B cell (primary cell): Measurements from ENCODE around the gene SLC30A2. TPM values are rescaled to one million over a fixed set of nuclear protein-coding genes. Genes with fewer than 3 reads are reported as not detected.

Experiments used
- ATAC-seq: fragments of 200-7000 bp; cut with Tn5 transposase; one replicate; pipeline ENCODE4 v1.10.0; 2021; ENCODE audit warnings: low read depth, mild to moderate bottlenecking, moderate number of reproducible peaks, moderate library complexity
- CTCF ChIA-PET: fragments of 350-600 bp; sonication (Branson Sonifier 250); formaldehyde crosslinking; loops from one replicate; lab custom pipeline; 2021; ENCODE audit warnings: antibody characterized with exemption, inconsistent platforms; lab: Charles Lee
- POLR2A ChIA-PET: fragments of 350-600 bp; sonication (Branson Sonifier 250); formaldehyde crosslinking; loops from one replicate; lab custom pipeline; 2021; ENCODE audit warnings: antibody characterized with exemption; lab: Charles Lee
- DNase-seq: peaks from one replicate; pipeline ENCODE4 v3.0.0; 2013
- H2AFZ ChIP-seq: 2 replicates; pipeline ENCODE4 v1.6.1; 2012; ENCODE audit warnings: mild to moderate bottlenecking, low read depth, low read length; ENCODE audit not compliant: insufficient read depth, poor library complexity, severe bottlenecking
- H3K27ac ChIP-seq, 2 donors: 1 replicate in 1 of 2; 2 replicates in 1 of 2; pipeline ENCODE4 v1.5.1; 2012 to 2013; ENCODE audit warnings: low read length in 2 of 2, mild to moderate bottlenecking in 2 of 2, moderate library complexity in 1 of 2
- H3K27me3 ChIP-seq, 4 experiments: fragments of 200-600 bp in 1 of 4; sonication (generic) in 1 of 4; replicated peaks in 1 of 4; 1 replicate in 2 of 4; 2 replicates in 2 of 4; pipeline versions ENCODE4 v1.6.1 to v1.7.0; 2013 to 2016; ENCODE audit warnings: low read length in 3 of 4, mild to moderate bottlenecking in 2 of 4, mixed read lengths in 1 of 4, moderate library complexity in 1 of 4; ENCODE audit not compliant: insufficient read depth in 4 of 4, control insufficient read depth in 3 of 4; ENCODE audit errors: control extremely low read depth in 1 of 4
- H3K36me3 ChIP-seq, 2 experiments: replicated peaks in 1 of 2; 1 replicate in 1 of 2; 2 replicates in 1 of 2; pipeline versions ENCODE4 v1.6.1 to v1.7.1; 2013; ENCODE audit warnings: low read length in 1 of 2; ENCODE audit not compliant: insufficient read depth in 2 of 2, control insufficient read depth in 1 of 2; ENCODE audit errors: control extremely low read depth in 1 of 2, extremely low read depth in 1 of 2
- H3K4me1 ChIP-seq, 2 donors: fragments of 200-600 bp in 1 of 2; sonication (generic) in 1 of 2; 1 replicate in 1 of 2; 2 replicates in 1 of 2; pipeline versions ENCODE4 v1.5.1 to v1.6.1; 2013 to 2017; ENCODE audit warnings: low read length in 2 of 2; ENCODE audit not compliant: control insufficient read depth in 2 of 2, insufficient read depth in 2 of 2
- H3K4me2 ChIP-seq: replicated peaks from 2 replicates; pipeline ENCODE3; 2012; ENCODE audit warnings: mild to moderate bottlenecking, low read depth, low read length; ENCODE audit not compliant: poor library complexity, severe bottlenecking
- H3K4me3 ChIP-seq, 5 experiments: fragments of 200-600 bp in 1 of 5; sonication (generic) in 1 of 5; 1 replicate in 3 of 5; 2 replicates in 2 of 5; pipeline versions ENCODE4 v1.5.1 to v1.7.0; 2011 to 2016; ENCODE audit warnings: low read length in 4 of 5, mild to moderate bottlenecking in 4 of 5, low read depth in 2 of 5, control low read depth in 1 of 5, moderate library complexity in 1 of 5; ENCODE audit not compliant: insufficient read depth in 1 of 5; ENCODE audit errors: control extremely low read depth in 1 of 5, extremely low read depth in 1 of 5
- H3K79me2 ChIP-seq: fragments of 200-600 bp; sonication (generic); one replicate; pipeline ENCODE4 v1.6.0; 2016; ENCODE audit warnings: low read length; ENCODE audit not compliant: control insufficient read depth, insufficient read depth
- H3K9ac ChIP-seq: fragments of 200-600 bp; sonication (generic); 2 replicates; pipeline ENCODE4 v1.6.1; 2017; ENCODE audit warnings: mild to moderate bottlenecking, low read length, moderate library complexity
- H3K9me3 ChIP-seq, 3 donors: one replicate each; pipeline versions ENCODE4 v1.6.1 to v1.7.1; 2013; ENCODE audit warnings: low read length in 2 of 3; ENCODE audit not compliant: control insufficient read depth in 2 of 3, insufficient read depth in 1 of 3; ENCODE audit errors: control extremely low read depth in 1 of 3
- H4K20me1 ChIP-seq: 2 replicates; pipeline ENCODE4 v1.6.0; 2012; ENCODE audit warnings: mild to moderate bottlenecking, low read length; ENCODE audit not compliant: insufficient read depth, control insufficient read depth, poor library complexity, severe bottlenecking
- H3K27ac Mint-ChIP-seq: one replicate; pipeline ENCODE4 v1.8.0; 2021; ENCODE audit warnings: mixed read lengths
- H3K27me3 Mint-ChIP-seq: one replicate; pipeline ENCODE4 v1.8.0; 2021; ENCODE audit warnings: mixed read lengths
- H3K4me1 Mint-ChIP-seq: one replicate; pipeline ENCODE4 v1.8.0; 2021; ENCODE audit warnings: mixed read lengths
- H3K4me3 Mint-ChIP-seq: one replicate; pipeline ENCODE4 v1.8.0; 2021; ENCODE audit warnings: mixed read lengths
- H3K9me3 Mint-ChIP-seq: one replicate; pipeline ENCODE4 v1.8.0; 2022; ENCODE audit warnings: mixed read lengths; ENCODE audit not compliant: insufficient read depth
- EZH2 ChIP-seq: IDR thresholded peaks from 2 replicates; pipeline ENCODE4 v1.6.1; 2012; ENCODE audit warnings: borderline replicate concordance, low read depth, mild to moderate bottlenecking, moderate library complexity, low read length; ENCODE audit not compliant: insufficient read depth, poor library complexity, severe bottlenecking
- WGBS: methylation state at CpG from one replicate; pipeline ENCODE4 v1.1.5; 2013; ENCODE audit warnings: missing lambda C conversion rate; ENCODE audit not compliant: insufficient coverage; 5-methylcytosine and 5-hydroxymethylcytosine counted together
- intact Hi-C: fragments of 100-400 bp; cut with micrococcal nuclease; formaldehyde crosslinking; loops from one replicate; pipeline ENCODE4 v1.10.0; 2022
- polyA plus RNA-seq: library from polyadenylated mRNA; depleted of rRNA; stranded (reverse); fragments of >200 nt; gene quantifications from 2 replicates; pipeline ENCODE4 v1.2.3, GENCODE V29; 2012
- total RNA-seq, 2 donors: library from RNA; stranded (reverse); fragments of 120-200 nt in 1 of 2; gene quantifications; 1 replicate in 1 of 2; 2 replicates in 1 of 2; pipeline versions ENCODE4 v1.2.3 to v1.2.4, GENCODE V29; 2013 to 2022
- TF ChIP-seq, protein P1 (sequence below): fragments of 200-600 bp; IDR thresholded peaks from one replicate; pipeline ENCODE4 v1.8.0; 2022; ENCODE audit warnings: antibody characterized with exemption, mild to moderate bottlenecking

Gene SLC30A2
- total and polyA plus RNA-seq, 2 donors (not counting 1 experiment from before 2014, with no cell fraction given), result not detected

DNA sequence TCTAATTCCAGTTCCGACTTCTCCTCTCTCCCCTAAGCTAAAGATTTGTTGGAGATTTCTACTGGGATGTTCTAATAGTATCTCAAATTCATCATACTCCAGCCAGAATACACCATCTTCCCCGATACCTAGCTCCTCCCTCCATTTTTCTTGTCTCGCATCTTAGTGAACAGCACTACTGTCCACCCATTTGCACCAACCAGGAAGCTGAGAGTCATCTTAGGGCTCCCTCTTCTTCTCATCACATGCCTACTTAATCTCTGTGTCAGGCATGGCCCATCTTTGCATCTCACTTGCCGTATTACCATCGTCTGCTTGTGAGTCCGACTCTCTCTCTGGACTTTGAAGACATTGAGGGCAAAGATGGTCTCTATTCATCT is 25.0 kb upstream of the SLC30A2 start:
- H3K9ac ChIP-seq, result no peak overlapping the region
- H3K9me3 Mint-ChIP-seq, result no peaks in the 10 kb centered on the region
- H3K36me3 ChIP-seq, result no peaks in the 10 kb centered on the region
- no peak overlapping the region for H3K4me3 ChIP-seq
- H3K4me1 Mint-ChIP-seq, result no peaks in the 10 kb centered on the region
- ChIA-PET CTCF (no interaction called here), POLR2A (no interaction called here)
- intact Hi-C loops, result no loop called here
- H4K20me1 ChIP-seq, result no peaks in the 10 kb centered on the region
- no peak for ATAC-seq
- TF ChIP-seq, protein P1, sequence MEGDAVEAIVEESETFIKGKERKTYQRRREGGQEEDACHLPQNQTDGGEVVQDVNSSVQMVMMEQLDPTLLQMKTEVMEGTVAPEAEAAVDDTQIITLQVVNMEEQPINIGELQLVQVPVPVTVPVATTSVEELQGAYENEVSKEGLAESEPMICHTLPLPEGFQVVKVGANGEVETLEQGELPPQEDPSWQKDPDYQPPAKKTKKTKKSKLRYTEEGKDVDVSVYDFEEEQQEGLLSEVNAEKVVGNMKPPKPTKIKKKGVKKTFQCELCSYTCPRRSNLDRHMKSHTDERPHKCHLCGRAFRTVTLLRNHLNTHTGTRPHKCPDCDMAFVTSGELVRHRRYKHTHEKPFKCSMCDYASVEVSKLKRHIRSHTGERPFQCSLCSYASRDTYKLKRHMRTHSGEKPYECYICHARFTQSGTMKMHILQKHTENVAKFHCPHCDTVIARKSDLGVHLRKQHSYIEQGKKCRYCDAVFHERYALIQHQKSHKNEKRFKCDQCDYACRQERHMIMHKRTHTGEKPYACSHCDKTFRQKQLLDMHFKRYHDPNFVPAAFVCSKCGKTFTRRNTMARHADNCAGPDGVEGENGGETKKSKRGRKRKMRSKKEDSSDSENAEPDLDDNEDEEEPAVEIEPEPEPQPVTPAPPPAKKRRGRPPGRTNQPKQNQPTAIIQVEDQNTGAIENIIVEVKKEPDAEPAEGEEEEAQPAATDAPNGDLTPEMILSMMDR, result no peak
- no peak for TF ChIP-seq EZH2
- no peak overlapping the region for H3K4me2 ChIP-seq
- H3K4me3 Mint-ChIP-seq, result no peak overlapping the region
- H3K27me3 Mint-ChIP-seq, result peaks cover 28% of the 10 kb centered on the region
- no peaks in the 10 kb centered on the region for H3K79me2 ChIP-seq
- H3K27ac ChIP-seq, result no peak overlapping the region
- no peaks in the 10 kb centered on the region for H3K4me1 ChIP-seq
- H3K9me3 ChIP-seq, result no peaks in the 10 kb centered on the region
- DNase-seq, result no peak
- WGBS, result 98% methylated on average over 5 of the region's 6 CpGs
- no peak overlapping the region for H3K27ac Mint-ChIP-seq
- H3K27me3 ChIP-seq, result peaks cover 0 to 3% (median under 1%) of the 10 kb centered on the region in 4 experiments
- H2AFZ ChIP-seq, result no peak overlapping the region

DNA sequence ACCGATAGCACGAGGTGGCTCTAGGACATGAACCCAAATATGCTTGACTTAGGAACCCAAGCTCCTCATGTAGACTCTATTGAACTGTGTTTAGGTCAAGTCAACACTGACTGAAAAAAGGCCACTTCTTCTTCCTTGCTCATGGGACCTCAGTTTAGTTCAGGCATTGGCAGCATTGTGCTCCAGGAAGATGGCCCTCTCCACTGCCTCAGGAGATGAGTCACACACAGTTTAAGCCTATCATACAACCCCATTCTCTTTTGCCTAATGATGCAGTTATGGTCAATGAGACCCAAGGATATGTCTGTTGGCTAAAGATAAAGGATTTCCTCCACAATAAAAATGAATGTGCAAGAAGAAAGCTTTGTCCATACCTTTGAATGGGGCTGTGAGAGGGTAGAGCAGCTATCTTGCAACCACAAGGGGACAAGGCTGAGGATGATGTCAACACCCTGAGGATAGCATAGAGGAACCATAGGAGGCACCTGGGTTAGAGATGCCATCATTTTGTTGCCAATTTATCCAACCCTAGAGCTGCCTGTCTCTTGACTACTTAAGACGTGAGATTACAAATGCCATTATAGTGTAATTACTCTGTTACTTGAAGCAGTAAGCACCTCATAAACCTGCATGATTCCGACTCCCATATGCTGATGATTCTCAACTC is 24.5 kb upstream of the SLC30A2 start:
- ATAC-seq (no peak), DNase-seq (no peak)
- H3K36me3 ChIP-seq, result no peaks in the 10 kb centered on the region
- intact Hi-C loops, result no loop called here
- TF ChIP-seq EZH2, result no peak
- TF ChIP-seq, protein P1, result no peak
- no peaks in the 10 kb centered on the region for H3K9me3 Mint-ChIP-seq
- H3K27ac ChIP-seq, result no peak overlapping the region
- no peaks in the 10 kb centered on the region for H3K79me2 ChIP-seq
- H4K20me1 ChIP-seq, result no peaks in the 10 kb centered on the region
- no peaks in the 10 kb centered on the region for H3K9me3 ChIP-seq
- H3K4me1 Mint-ChIP-seq, result no peaks in the 10 kb centered on the region
- peaks cover 0 to 3% (median 0%) of the 10 kb centered on the region in 4 experiments for H3K27me3 ChIP-seq
- H2AFZ ChIP-seq, result no peak overlapping the region
- H3K9ac ChIP-seq, result no peak overlapping the region
- peaks cover 28% of the 10 kb centered on the region for H3K27me3 Mint-ChIP-seq
- POLR2A ChIA-PET, result no interaction called here
- no peaks in the 10 kb centered on the region for H3K4me1 ChIP-seq
- no peak overlapping the region for H3K4me3 Mint-ChIP-seq
- H3K4me2 ChIP-seq, result no peak overlapping the region
- H3K4me3 ChIP-seq, result no peak overlapping the region
- CTCF ChIA-PET, result no interaction called here
- WGBS, result 100% methylated on average over 2 of the region's 4 CpGs
- H3K27ac Mint-ChIP-seq, result no peak overlapping the region
